ENCODE results near the gene FAM181A. TPM values are rescaled to one million over a fixed set of nuclear protein-coding genes. Genes with fewer than 3 reads are reported as not detected.

FAM181A gene
- polyA plus RNA-seq, 3 donors = not detected

DNA sequence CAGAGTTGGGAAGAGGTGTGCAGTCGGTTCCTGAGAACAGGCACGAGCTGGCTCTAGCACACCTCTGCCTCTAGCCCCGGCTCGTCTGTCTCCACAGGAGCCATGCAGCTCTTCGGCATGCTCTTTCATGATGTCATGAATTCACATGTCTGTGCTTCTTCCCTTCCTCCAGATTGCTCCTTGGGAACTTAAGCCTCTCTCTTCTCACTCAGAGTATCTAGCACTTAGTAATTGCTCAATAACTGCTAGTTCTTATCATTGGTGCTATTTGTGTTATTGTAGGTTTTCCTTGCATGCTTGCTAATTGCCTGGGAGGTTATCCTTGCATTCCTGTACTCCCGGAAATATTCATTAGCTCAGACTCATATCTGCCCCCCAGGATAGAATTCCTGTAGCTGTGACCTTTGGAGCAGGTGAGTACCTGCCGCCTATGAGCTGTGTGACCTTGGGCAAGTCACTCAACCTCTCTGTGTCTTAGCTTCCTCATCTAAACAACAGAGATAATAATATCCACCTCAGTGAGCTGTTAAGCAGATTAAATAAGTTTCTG is 19.5 kb downstream of the FAM181A start:
- no peak for DNase-seq (ENCODE audit: low read depth in 3 of 3, low spot score in 2 of 3)

DNA sequence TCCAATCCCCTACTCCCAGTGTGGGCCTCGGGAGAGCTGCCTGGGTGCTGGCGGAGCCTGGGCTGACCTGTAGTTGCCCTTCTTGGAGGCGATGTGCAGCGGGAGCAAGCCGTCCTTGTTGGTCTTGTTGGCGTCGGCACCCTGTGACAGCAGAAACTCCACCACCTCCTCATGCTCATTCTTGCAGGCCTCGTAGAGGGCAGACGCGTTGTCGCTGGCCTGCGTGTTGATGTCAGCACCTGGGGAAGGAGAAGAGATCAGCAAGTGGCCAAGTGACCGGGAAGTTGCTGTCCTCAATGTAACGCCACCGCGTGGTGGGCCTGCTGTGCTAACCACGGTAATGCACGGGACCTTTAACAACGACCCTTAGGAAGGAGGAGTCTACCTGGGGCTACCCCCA is 20.1 kb downstream of the FAM181A start:
- no peak for DNase-seq (ENCODE audit: low read depth in 3 of 3, low spot score in 2 of 3)

DNA sequence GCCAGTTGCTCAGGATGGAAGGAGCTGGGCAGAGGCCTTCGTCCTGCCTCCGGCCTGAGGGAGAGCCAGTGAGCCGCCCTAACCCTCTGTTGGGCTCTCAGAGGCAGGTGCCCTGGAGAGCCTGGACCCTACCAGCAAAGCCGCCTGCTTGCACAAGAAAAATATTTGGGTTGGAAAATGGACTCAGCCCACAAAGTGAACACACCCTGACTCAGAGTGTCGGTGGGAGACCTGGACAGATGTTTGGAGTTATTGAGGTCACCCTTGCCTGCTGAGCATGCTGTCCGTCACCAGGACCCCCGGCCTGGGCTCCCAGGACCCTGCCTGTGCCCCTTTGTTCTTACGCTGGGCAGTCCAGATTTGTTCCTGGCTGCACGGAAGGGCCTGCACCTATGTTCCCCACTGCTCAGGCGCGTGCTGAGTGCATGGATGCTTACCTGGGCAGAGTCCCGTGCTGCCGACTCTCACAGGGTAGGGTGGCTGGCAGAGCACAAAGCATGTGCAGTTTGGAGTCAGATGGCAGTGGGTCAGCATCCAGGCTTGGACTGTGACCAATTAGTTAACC is 22.4 kb downstream of the FAM181A start:
- no peak for DNase-seq (ENCODE audit: low read depth in 3 of 3, low spot score in 2 of 3)

DNA sequence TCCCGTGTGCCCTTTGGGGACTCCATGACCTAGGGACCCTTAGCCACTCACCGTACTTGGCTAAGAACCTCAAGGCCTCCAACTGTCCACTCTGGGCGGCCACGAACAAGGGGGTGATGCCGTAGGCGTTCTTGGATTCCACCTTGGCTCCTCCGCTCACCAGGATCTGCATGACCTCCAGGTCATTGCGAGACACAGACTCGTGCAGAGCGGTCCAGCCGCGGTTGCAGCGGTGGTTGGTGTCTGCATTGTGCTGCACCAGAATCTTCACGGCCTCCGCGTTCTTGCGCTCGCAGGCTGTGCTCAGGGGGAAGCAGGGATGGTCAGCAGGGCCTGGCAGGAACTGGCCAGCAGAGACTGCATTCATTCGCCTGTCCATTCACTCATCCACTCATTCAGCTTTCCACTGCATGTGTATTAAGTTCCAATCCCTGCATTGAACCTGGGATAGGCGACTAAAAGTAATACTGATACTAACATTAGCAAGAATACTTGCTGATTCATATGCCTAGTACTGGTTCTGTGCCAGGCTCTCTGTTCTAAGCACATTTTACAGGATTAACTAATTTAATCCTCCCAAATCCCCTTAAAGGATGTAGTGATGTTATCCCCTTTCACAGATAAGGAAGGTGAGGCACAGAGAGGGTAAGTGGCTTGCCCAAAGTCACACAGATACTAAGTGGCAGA is 23.9 kb downstream of the FAM181A start:
- DNase-seq (ENCODE audit: low read depth in 3 of 3, low spot score in 2 of 3) = no peak

DNA sequence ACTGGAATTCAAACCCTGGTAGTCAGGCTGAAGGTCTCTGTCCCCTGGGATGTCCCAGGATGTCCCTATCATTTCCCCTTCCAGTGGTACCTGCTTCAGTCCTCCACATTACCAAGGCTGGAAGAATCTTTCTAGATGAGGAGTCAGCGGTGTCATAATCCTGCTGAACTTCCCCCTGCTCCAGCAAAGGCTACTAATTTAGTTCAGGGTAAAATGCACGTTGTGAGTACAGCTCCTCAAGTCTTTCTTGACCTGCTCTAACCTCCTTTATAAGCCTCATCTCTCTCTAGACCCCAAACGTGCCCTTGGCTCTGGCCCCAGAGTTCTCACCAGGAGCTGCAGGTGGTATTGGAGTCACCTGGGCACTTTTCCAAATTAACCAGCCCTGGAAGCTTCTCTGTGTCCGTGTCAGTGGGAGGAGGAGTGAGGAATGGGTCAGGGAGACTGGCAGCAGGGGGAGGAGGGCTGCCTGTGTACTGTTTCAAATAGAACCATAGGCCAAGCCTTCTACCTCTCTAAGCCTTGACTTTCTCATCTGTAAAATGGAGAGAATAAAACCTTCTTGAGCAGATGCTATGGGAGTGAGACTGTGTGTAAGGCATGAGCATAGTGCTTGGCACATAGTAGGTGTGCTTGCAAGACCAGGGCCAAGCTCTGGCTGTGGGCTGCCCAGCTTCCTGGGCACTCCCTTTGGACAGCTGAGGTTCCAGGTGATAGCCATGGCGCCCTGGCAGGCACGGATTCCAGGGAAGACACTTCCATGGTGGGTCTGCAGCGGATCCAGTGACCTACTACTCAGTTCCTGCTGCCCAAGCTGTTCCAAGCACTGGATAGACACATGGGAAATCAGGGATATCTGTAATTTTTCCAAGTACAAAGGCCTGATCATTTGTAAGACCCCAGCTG is 24.7 kb downstream of the FAM181A start:
- no peak for DNase-seq (ENCODE audit: low read depth in 3 of 3, low spot score in 2 of 3)

DNA sequence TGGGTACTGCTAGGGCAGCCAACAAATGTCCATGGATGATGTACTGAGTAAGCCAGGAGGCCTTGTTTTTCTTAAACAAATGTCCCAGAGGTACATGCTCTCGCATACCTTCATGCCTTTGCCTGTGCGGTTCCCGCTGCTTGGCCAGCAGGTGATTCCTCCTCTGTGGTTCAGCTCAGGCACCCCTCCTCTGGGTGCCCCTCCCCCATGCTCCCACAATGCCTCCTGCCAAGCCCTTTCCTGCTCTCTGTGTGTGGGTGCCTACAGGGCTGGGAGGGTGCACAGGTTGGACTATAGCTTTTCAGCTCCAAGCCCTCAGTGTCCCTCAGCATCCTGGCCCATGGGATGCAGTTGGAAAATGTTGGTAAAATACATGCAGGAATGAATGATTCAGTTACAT is 25.7 kb downstream of the FAM181A start:
- DNase-seq (ENCODE audit: low read depth in 3 of 3, low spot score in 2 of 3) = no peak

DNA sequence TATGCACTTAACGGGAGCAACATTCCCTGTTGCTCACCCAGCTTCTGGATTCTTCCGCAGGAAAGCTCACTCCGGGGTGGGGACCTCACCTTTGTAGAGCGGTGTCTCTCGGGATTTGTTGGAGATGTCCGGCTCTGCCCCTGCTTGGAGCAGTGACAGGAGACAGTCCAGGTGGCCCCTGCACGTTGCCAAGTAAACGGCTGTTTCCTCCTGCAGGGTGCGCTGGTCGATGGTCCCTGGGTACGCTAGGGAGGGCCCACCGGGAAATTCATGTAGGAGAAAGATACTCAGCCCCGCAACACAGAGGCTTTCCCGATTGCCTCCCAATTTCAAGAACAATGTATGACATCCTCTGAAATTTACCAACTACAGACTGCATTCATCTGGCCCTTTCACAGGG is 26.1 kb downstream of the FAM181A start:
- no peak for DNase-seq (ENCODE audit: low read depth in 3 of 3, low spot score in 2 of 3)

DNA sequence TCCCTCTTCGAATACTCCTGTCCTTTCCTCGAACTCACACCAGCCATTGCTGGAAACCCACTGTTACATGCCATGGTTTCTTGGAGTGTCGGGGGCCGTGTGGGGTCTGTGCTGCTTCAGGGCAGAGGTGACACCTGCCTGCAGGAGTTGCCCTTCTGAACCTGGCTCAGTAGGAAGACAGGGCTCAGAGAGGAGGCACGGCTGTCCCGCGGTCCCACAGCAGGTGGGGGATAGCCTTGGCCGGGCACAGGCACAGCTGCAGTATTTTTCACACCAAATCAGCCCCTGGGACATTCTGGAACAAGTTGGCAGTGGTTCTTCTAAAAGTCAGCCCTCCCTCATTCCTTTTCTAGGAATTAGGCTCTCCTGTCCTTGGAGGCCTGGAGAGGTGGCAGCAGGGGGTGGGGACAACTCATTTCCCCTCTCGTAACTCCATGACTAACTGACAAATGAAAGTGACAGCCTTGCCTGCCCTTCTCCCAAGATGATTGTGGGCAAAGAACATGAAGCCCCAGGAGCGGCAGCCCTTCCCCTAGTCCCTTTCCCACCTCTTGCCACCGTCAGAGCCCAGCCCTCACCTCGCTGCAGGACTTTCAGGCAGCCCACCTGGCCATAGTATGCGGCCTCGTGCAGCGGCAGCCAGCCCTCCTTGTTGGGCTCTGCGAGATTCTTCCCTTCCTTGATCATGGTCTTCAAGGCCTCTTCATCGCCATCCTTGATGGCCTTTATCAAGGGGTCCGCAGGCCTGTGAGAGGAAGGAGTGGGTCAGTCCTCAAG is 26.8 kb downstream of the FAM181A start:
- no peak for DNase-seq (ENCODE audit: low read depth in 3 of 3, low spot score in 2 of 3)

DNA sequence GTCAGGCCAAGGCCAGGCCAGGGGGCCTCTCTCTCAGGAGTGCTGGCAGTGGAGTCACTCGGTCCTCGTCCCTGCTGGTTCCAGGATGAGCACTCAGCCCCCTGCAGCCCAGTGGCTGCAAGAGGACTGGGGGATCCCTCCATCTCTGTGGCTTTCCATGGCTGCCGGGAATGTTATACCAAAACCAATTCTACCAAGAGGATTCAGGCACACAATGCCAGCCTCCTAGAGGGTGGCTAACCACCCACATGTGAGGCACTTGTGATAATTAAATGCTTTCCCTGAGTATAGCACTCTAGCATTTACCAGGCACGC is 27.3 kb downstream of the FAM181A start:
- no peak for DNase-seq (ENCODE audit: low read depth in 3 of 3, low spot score in 2 of 3)

DNA sequence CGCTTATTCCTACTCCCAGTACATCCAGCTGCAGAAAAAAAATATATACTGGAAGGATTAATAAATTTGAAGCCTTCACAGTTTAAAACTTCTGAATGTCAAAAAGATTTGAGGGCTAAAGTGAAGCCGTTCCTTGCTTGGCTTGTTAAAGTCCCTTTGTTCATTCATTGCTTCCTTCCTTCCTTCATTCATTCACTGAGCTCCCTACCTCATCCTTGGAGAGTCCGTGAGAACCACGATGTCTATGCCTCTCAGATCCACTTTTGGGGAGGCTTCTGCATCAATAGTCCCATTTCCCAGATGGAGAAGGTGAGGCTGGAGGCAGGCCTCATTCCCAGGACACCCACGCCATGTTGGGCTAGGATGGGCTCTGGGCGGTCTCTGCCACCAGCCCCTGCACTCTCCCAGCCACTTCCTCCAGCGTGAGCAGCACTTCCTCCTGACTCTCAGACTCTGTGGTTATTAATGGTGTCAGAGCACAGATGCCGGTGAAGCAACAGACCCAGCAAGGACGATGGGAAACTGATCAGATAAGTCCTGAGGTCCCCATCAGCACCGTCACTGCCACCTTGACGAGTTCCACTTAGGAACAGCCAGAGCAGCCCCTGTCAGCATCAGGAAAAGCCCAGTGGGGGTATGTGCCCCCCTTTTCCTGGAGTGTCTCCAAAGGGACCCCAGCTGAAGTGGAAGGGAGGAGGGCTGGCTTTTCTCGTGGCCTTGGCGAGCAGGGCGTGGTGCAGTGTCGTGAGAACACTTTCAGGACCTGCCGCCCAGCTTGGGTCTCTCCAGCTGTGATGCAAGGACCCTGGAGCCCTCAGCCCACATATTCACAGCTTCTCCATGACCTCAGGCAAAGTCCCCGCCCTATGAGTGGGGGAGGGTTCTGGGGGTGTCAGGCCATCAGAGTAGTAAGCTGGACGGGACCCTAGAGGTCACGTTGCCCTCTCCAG is 28.0 kb downstream of the FAM181A start:
- no peak for DNase-seq (ENCODE audit: low read depth in 3 of 3, low spot score in 2 of 3)

DNA sequence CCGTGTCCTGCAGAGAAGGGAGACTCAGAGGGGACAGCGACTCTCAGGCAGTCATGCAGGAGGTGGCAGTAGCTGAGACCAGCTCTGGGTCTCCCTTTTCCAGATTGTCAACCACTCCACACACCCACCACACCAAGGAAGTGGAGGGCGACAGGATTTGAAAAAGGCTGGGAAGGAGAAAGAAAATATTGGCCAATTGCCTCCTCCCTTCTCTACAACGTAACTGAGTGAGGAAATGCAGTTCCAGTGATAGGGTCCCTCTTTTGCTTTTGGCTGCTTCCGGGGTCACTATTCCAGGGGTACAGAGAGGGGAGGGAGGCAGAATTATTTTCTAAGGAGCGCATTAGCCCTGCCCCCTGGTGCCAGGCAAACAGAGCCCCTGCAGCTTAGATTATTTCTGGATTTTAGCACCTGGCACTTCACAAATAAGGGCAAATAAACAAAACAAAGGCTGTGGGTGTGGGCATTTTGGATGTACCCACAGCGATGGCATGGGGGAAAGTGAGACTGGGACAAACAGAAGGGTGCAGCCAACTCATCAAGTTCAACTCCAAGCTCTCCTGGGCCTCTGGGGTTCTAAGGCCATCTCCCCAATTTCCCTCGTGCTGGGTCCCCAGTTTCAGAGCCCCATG is 28.8 kb downstream of the FAM181A start:
- DNase-seq (ENCODE audit: low read depth in 3 of 3, low spot score in 2 of 3) = no peak

DNA sequence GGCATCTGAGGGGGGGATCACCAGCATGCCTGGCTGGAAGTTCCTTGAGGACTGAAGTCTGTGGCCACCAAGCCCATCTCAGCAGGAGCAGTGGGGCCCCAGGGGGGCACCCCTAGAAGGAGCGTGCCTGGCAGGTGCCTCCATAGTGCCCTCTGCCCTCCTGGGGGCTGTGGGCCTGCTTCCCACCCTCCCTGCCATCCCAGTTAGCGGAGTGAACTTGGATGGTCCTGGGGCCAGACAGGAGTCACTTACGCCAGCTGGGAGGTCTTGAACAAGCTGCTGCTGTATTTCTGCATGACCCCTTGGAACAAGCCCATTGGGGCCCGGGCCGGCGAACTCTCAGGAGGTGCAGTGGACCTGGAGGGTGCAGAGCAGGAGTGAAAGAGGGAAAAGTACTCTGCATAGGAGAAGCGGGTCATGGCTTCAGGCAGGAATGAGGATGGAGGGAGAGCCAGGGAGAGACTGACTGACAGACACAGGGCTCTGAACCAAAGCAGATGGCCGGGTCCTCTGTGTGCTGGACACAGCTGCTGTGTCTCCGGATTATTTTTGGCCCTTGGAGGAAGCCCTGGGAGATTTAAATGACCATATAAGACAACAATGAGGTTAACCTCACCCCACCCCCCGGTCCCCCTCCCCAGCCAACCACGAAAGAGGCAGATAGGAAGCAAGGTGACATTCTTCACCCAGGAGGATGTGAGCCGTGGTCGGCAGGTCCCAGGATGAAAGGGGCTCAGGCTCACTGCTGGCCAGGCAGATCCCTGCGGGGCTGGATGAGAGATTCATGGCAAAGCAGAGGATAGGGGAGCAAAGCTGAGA is 29.6 kb downstream of the FAM181A start:
- DNase-seq (ENCODE audit: low read depth in 3 of 3, low spot score in 2 of 3) = no peak

DNA sequence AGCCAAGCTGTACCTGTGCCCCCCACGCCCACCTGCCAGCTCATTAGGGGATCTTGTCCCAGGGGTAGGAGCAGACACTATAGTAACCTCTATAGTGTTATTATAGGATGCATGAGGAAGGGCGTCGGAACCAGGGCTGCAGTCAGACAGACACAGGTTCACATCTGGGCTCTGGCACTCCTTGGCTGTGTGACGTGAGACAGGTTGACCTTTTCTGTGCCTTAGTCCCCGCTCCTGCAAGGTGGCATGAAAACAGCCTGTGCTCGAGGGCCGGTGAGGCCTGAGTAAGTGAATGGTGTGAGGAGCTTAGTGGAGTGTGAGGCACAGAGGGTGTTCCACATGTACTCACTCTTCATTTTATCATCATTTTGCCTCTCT is 30.2 kb downstream of the FAM181A start:
- DNase-seq (ENCODE audit: low read depth in 3 of 3, low spot score in 2 of 3) = no peak

DNA sequence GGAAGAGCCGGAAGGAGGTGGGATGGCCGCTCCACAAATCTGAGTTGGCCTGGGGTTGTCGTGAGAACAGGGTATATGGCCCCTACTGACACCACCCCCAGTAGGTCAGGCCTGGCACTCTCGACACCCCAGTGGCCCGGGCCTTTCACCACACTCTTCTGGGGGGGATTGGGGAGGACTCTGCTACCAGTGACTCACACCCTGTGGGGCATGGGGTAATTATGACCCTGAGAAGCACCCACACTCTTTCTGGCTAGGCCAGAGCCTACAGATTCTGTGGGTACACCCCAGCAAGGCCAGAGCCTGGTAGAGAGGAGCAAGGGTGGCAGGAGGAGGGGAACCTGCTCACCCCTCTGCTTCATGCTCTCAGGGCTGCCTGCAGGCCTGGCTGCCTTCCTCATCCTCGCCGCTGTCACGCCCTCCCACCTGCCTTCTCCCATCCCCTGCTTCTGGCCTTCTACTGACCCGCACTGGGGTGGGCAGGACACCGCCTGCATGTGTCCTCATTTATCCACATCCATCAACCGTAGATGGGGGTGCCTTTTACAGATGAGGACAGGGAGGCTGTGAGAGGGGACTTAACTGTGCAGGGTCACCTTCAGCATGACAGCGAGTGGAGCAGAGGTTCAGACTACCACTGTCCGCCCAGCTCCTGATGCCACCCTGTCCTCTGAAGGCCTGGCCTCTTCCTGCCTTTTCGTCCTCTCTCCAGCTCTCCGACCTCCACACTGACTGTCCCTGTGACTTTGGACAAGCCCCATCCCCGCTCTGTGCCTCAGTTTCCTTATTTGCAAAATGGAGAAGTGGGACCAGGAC is 30.8 kb downstream of the FAM181A start:
- DNase-seq (ENCODE audit: low read depth in 3 of 3, low spot score in 2 of 3) = no peak

DNA sequence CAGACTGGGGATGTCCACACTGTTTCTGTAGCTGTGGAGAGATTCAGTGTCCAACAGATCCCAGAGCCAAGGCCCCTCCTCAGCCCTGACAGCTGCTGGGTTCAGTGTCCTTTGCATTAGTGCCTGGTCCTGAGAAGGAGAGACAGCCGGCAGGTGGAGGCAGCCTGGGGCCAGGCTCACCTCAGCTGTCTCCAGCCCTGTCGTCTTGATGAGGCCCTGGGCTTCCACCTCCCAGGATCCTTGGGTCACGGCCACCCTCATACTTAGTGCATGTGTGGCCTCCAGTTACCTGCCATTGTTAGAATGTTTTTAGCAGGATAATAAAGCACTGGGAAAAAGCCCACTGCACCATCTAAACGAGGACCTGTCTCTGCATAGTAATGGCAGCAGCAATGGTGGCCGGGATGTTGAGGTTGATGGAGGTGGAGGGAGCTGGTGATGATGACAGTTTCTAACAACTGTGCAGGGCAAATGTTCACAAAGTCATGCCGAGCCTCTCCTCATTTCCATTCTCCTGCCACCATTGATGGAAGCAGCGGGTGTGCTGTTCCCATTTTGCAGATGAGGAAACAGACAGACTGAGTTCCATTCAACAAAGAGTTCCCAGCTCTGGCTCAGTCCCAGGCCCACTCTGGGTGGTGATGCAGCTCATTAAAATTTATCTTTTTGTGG is 31.6 kb downstream of the FAM181A start:
- DNase-seq (ENCODE audit: low read depth in 3 of 3, low spot score in 2 of 3) = no peak

DNA sequence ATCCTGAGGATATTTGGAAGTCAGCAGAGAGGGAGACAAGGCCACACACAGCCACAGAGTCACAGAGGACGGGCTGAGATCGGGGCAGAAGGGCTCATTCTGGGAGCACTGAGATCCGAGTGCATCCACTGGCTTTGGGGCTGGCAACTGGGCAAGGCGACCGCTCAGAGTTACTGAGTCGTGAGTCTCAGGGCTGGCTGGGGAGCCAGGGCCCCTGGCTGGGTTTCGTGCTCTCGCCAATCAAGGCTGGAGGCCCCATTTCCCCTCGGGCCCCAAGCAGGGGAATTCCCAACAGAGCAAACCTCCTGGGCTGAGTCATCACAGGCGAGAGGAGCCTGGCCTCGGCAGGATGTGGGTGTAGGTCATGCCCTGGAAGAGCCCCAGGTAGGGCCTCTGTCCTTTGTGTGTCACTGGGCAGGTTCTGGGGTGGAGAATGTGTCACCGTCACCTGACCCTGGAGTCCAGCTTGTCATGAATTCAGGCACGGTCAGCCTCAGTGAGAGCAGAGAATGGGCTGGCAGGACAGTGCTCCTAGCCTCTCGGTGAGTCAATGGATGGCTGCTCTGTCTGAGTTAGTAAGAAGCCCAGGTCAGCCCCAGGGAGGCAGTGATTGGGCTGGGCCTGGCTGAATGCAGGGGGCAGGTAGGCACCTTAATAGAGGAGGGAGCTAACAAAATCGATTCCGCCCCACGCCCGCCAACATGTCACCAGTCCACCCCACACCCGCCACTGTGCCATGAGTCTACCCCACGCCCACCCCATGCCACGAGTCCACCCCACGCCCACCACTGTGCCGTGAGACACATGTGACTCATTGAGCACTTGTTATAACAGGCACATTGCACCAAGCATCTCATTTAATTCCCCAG is 32.3 kb downstream of the FAM181A start:
- DNase-seq (ENCODE audit: low read depth in 3 of 3, low spot score in 2 of 3) = no peak
